ENCODE measurements around the gene RBMS1. TPM values are rescaled to one million over a fixed set of nuclear protein-coding genes. Genes with fewer than 3 reads are reported as not detected.

The RBMS1 gene
- total RNA-seq, 3 donors from 2014 or later: 9.7 to 58.3 (median 21.6) TPM

DNA sequence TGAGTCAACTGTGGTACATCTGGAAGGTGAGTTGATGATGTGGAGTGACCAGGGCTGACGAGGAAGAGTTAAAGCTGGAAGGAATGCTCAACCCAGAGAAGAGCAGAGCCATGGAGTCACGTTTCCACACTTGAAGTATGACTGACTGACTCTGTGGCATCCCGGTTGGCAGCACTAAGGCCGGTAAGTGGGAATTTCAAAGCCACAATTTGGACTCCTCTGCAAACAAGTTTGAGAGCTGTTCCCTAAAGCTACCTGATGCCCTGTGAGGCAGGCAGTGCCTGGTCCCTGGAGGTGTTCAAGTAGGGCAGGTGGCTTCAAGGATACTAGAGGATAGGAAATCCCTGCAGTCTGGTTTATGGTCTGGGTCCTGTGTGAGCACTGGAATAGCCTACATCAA is 224.2 kb downstream of the RBMS1 start:
- Histone ChIP-seq H3K36me3 (ENCODE audit: low read depth) (no peaks in the 10 kb centered on the region), H3K9me3 (no peaks in the 10 kb centered on the region), H3K4me3 (no peak overlapping the region), H3K4me1 (ENCODE audit: low read depth) (peaks cover 5% of the 10 kb centered on the region)
- TF ChIP-seq, protein P1, sequence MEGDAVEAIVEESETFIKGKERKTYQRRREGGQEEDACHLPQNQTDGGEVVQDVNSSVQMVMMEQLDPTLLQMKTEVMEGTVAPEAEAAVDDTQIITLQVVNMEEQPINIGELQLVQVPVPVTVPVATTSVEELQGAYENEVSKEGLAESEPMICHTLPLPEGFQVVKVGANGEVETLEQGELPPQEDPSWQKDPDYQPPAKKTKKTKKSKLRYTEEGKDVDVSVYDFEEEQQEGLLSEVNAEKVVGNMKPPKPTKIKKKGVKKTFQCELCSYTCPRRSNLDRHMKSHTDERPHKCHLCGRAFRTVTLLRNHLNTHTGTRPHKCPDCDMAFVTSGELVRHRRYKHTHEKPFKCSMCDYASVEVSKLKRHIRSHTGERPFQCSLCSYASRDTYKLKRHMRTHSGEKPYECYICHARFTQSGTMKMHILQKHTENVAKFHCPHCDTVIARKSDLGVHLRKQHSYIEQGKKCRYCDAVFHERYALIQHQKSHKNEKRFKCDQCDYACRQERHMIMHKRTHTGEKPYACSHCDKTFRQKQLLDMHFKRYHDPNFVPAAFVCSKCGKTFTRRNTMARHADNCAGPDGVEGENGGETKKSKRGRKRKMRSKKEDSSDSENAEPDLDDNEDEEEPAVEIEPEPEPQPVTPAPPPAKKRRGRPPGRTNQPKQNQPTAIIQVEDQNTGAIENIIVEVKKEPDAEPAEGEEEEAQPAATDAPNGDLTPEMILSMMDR (IDR thresholded peaks at IDR 0.05): no peak
- intact Hi-C loops (cut with DNase I, micrococcal nuclease): no loop called here
- ATAC-seq: no peak
- no peak for DNase-seq

DNA sequence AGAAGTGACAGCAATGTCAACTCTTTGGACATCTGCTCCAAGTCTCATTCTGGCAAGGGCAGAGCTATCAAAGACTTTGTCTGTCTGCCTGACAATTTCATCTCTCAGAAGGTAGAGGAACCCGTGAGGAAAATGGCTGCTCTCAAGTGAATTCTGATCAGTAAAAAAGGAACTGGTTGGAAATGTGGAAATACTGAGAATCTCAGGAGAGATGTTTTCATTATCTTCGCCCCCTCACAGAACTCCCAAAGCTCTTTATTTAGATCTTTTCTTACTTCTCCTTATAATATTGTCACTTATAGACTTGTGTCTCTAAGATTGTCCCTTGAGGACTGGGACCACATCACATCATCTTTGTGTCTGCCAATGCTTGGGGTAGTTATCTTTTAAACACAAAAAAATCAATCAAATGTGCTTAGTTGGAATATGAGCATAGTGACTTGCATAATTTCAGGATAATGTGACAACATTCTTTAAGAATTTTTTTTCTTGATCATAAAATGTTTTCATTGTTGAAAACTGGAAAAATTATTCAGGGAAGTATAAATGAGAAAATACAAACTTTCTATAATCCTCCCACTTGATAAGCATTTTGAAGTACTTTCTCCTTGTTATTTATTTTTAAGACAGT is 225.3 kb downstream of the RBMS1 start:
- TF ChIP-seq, protein P1 (IDR thresholded peaks at IDR 0.05): no peak
- ATAC-seq: no peak
- intact Hi-C loops (cut with DNase I, micrococcal nuclease): no loop called here
- no peak for DNase-seq
- H3K4me1 ChIP-seq (ENCODE audit: low read depth): peaks cover 5% of the 10 kb centered on the region
- H3K4me3 ChIP-seq: no peak overlapping the region
- H3K9me3 ChIP-seq: no peaks in the 10 kb centered on the region
- H3K36me3 ChIP-seq (ENCODE audit: low read depth): no peaks in the 10 kb centered on the region

DNA sequence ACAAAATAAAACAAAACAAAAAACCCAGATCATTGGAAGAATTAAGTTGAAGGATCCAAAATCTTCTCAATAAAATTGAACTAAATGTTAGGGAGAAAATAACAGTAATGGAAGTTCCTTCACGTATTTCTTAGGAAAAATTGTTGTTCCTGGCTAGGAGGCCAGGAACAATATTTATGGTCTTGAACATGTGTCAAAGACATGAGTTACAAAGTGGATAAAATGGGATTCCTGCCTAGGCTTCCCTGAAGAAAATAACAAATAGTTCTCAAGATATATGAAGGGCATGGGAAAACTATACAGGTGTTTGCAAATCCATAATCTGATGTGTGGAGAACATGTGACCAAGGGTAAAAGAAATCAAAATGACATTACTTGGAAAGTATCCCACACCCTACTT is 225.9 kb downstream of the RBMS1 start:
- intact Hi-C loops (cut with DNase I, micrococcal nuclease): no loop called here
- H3K9me3 ChIP-seq: no peaks in the 10 kb centered on the region
- TF ChIP-seq, protein P1 (IDR thresholded peaks at IDR 0.05): no peak
- H3K4me3 ChIP-seq: no peak overlapping the region
- DNase-seq (no peak), ATAC-seq (no peak)
- no peaks in the 10 kb centered on the region for H3K36me3 ChIP-seq (ENCODE audit: low read depth)
- H3K4me1 ChIP-seq (ENCODE audit: low read depth): peaks cover 5% of the 10 kb centered on the region

DNA sequence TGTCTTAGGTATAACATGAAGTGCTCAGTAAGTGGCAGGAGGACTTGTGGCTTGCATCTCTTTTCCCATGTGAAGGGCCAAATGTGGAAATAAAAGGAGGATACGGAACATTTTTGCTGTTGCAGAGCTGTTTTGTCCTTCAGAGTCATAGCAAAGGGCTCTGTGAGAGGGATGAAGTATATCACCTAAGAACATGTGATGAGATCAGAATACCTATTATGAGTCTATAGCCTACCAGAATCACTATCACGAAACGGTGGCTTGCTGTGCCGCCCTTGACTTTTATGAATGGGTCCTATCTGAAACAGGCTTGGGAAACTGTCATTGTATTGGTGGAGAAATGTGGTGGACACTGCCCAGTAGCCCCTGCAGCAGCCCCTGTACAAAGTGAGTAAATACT is 226.6 kb downstream of the RBMS1 start:
- intact Hi-C loops (cut with DNase I, micrococcal nuclease): no loop called here
- ATAC-seq (no peak), DNase-seq (no peak)
- no peaks in the 10 kb centered on the region for H3K36me3 ChIP-seq (ENCODE audit: low read depth)
- H3K9me3 ChIP-seq: no peaks in the 10 kb centered on the region
- no peak overlapping the region for H3K4me3 ChIP-seq
- H3K4me1 ChIP-seq (ENCODE audit: low read depth): peaks cover 5% of the 10 kb centered on the region
- TF ChIP-seq, protein P1 (IDR thresholded peaks at IDR 0.05): no peak

DNA sequence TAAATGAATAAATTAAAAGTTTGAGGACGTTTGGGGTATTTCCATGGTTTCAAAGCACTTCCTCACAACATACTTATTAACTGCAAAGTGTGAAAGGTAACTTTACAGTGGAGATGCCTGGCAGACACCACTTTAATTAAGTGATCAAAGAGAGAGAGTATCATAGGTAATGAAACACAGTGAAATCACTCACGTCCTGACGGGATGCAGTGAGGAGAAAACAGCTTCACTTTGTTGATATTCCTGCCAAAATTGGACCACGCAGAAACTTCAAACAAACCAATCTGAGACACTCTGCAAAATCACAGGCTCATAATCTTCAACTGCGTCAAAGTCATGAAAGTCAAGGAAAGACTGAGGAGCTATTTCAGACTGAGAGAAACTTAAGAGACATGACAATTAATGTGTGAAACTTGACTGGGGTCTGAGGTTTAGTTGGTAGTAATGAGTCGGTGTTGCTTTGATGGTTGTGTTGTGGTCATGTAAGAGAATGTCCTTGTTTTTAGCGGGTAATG is 227.5 kb downstream of the RBMS1 start:
- H3K4me3 ChIP-seq: no peak overlapping the region
- TF ChIP-seq, protein P1 (IDR thresholded peaks at IDR 0.05): no peak
- intact Hi-C loops (cut with DNase I, micrococcal nuclease): no loop called here
- no peaks in the 10 kb centered on the region for H3K9me3 ChIP-seq
- no peaks in the 10 kb centered on the region for H3K36me3 ChIP-seq (ENCODE audit: low read depth)
- H3K4me1 ChIP-seq (ENCODE audit: low read depth): peaks cover 5% of the 10 kb centered on the region
- no peak for ATAC-seq
- no peak for DNase-seq

Data from mucosa of descending colon (tissue), 3 donors.